NCI-H2081 (cell line): ENCODE results near the gene CAMTA1.
"Not testable (repeated sequence)": the region's sequence is repeated elsewhere in the genome, so short reads cannot be mapped to it uniquely, and the experiment has no call there.

ENCODE experiments used
- DNase-seq, 2 experiments: peaks; one replicate each; lab custom pipeline; 2025; lab: John Stamatoyannopoulos, UW

The CAMTA1 gene

GRCh38 chr1:7590426-7590790, 805.2 kb downstream of the CAMTA1 start:
- no peak for DNase-seq

DNA sequence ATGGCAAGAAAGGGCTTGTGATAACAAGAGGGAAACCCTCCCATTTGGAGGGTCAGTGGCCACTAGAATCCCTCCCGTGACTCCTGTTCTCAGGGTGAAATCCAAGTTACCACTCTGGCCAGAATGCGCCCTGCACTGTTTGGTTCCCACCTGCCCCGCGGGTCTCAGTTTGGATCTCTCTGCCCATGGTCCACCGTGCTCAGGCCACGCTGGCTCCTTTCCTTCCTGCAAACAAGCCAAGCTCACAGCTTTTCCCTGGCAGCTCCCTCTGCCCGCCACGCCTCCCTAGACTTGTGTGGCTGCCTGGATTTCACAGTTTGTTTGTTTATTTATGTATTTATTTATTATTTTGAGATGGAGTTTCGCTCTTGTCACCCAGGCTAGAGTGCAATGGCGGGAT, 806.3 kb downstream of the CAMTA1 start:
- no peak for DNase-seq

DNA sequence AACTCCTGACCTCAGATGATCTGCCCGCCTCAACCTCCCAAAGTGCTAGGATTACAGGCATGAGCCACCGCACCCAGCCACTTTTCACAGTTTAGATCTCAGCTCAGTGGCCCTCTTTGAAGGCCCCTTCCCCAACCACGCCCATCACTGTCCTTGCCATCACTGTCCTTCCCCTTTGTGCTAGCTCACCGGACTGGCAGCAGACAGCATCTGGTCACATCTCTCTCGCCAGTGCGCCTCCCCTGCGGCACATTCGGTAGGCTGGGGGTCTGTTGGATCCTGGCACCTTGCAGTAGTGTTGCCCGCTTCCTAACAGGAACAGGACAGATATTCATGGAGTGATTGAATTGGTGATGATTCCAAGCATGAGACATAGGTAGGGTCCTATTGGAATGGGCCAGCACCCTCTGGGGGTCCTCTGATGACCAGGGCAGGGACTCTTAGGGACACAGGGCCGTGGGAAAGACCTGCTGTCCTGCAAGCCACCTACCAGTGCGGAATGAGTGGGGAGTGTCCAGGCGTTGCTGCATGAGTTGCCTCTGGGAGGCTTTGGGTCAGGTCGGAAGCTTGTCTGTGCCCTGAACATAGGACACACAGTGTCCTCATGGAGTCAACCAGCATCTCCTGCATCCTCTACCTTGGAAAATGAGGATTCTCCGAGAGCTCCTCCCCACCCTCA, 807.0 kb downstream of the CAMTA1 start:
- DNase-seq = no peak

- peak; percentile 35 to 51 for DNase-seq
Observed at GRCh38 chr1:7594002-7594713, 808.9 kb downstream of the CAMTA1 start.

- DNase-seq = no peak
Observed at GRCh38 chr1:7594714-7595295, 809.6 kb downstream of the CAMTA1 start.

- no peak for DNase-seq
Observed at GRCh38 chr1:7595336-7595735, 810.1 kb downstream of the CAMTA1 start.

- DNase-seq = no peak
Observed at GRCh38 chr1:7596126-7596965, 811.1 kb downstream of the CAMTA1 start.

DNA sequence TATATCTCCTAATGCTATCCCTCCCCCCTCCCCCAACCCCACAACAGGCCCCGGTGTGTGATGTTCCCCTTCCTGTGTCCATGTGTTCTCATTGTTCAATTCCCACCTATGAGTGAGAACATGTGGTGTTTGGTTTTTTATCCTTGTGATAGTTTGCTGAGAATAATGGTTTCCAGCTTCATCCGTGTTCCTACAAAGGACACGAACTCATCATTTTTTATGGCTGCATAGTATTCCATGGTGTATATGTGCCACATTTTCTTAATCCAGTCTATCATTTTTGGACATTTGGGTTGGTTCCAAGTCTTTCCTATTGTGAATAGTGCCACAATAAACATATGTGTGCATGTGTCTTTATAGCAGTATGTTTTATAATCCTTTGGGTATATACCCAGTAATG, 812.8 kb downstream of the CAMTA1 start:
- not testable (repeated sequence) for DNase-seq

DNA sequence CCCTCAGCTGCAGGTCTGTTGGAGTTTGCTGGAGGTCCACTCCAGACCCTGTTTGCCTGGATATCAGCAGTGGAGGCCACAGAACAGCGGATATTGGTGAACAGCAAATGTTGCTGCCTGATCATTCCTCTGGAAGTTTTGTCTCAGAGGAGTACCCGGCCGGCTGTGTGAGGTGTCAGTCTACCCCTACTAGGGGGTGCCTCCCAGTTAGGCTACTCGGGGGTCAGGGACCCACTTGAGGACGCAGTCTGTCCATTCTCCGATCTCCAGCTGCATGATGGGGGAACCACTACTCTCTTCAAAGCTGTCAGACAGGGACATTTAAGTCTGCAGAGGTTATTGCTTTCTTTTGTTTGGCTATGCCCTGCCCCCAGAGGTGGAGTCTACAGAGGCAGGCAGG, 819.7 kb downstream of the CAMTA1 start:
- not testable (repeated sequence) for DNase-seq

- no peak for DNase-seq
Observed at GRCh38 chr1:7606096-7606495, 820.8 kb downstream of the CAMTA1 start.

- DNase-seq = no peak
Observed at GRCh38 chr1:7607097-7607496, 821.8 kb downstream of the CAMTA1 start.

DNA sequence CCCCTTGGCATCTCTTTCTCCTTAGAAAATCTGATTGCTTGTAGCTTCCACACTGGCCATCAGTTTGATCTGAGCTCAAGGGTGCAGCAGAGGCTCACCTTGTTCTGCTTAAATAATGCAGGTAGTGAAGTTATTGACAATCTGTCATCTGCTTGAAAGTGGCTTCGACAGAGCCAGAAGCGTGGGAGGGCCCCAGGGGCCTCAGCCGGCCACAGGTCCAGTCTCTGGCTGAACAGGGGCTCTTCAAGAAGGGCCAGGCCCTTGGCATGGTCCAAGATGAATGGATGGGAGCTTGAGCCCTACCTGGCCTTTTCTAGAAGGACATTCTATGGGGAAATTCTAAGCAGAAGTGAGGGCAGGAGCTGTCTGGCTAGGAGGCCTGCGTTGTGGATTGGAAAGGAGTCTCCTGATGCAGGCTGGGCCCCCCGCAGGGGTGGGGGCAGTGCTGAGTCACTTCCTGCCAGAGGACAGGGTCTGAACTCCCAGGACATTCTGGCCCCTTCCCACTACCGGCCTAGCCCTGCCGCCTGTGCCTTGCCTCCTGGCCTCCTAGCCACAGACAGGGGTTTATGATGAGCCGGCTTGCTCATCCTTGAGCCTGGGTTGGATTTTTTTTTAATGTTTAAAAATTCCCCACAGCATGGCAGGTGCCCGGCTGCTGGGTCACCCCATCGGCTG, 823.5 kb downstream of the CAMTA1 start:
- peak in 1 of 2 experiments; percentile 45 for DNase-seq

GRCh38 chr1:7609311-7609994, 824.2 kb downstream of the CAMTA1 start:
- peak in 1 of 2 experiments; percentile 82 for DNase-seq

DNA sequence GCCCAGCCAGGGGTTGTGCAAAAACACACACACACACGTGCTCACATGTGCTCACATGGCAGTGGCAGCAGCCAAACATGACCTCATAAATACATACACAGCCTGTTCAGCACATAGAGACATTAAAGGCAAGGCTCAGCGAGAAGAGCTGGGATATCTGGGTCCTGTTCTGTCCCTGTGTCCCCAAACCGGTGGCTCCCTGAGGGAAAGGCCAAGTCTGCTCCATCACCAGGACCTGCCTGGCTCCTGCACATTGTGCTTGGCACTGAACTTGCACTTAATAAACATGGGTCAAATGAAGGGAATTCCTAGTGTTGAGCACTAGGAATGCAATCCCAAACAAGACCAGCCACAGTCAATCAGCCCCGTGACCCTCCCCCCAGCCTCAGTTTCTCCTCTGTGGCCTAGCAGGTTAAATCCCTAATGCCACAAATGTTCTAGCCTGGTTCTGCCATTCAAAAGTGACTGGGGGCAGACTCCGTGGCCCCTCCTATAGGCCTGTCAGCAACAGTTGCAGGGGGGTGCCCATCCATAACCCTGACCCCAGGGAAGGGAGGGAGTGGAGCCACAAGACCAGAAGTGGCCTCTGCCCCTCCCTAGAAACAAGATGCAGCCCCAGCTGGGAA, 825.0 kb downstream of the CAMTA1 start:
- DNase-seq = no peak

DNA sequence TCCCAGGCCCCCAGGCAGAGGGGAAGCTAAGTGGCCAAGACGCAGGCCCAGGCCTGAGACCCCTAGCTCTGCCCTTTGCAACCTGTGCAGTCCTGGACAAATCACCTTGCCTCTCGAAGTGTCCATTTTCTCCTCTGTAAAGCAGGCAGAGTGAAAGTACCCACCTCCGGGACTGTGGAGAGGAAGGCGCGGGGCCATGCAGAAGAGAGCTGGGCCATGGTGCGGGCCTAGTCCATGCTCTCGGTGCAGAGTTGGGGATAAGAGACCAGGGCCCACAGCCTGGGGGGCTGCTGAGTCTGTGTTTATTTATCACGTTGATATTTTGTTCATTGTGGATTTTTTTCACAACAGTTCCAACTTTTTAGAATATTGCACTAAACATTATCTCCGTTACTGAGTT, 825.7 kb downstream of the CAMTA1 start:
- no peak for DNase-seq

DNA sequence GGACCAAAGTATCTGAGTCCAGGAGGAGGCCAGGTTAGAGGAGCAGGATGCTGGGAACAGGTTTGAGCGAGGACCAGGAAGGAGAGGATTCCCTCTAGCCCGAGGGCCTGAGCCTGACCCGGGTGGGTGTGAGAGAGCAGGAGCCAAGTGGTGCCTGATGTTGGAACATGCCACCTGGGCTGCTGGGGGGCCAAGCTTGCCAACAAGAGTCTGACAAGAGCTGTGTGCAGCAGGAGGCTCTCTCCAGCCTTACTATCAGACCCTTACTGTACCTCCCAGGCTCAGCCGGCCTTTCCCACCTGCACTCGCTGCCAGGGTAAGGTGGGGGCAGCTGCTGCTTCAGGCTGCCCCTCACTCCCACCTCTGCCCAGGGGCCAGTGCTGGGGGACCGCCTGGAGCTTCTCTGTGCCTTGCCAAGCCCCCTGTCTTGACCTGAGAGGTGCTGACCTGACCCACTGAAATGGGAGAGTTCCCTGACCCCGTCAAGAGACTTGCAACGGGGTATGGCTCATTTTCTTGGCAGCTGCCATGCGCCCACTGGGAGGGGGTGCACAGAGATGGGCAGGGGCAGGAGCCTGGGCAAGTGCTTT, 826.3 kb downstream of the CAMTA1 start:
- DNase-seq = no peak

- DNase-seq = no peak
Observed at GRCh38 chr1:7613106-7613850, 828.0 kb downstream of the CAMTA1 start.

GRCh38 chr1:7613851-7614205, 828.6 kb downstream of the CAMTA1 start:
- DNase-seq = no peak

- no peak for DNase-seq
Observed at GRCh38 chr1:7614576-7615074, 829.4 kb downstream of the CAMTA1 start.

DNA sequence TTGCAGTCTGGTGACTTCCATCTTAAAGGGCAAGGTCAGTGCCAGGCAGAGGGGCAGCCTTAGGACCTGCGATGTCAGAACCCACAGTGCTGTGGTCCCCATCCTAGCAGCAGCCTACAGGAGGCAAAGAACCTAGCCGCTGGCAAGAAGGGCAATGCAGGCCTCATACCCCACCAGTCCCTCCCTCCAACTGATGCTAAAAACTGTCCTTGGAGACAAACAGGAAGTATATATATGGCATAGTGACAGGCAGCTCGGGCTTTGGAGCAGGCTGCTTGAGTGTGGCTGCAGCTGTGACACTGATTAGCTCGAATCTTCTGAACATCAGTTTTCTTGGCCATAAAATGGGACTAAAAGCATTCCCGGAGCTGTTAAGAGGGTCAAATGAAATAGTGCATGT, 829.9 kb downstream of the CAMTA1 start:
- no peak for DNase-seq
